K562 (cell line): ENCODE results near the gene NR1D1. TPM values are rescaled to one million over a fixed set of nuclear protein-coding genes. Genes with fewer than 3 reads are reported as not detected.

Source experiments
- AFF1 ChIP-seq, 2 experiments: fragments of 450-650 bp; IDR thresholded peaks; 2 replicates each; pipeline ENCODE4 v1.6.1; 2018; ENCODE audit warnings: mild to moderate bottlenecking in 2 of 2, low read depth in 1 of 2; ENCODE audit not compliant: partially characterized antibody in 2 of 2
- BRD4 ChIP-seq: fragments of 200-600 bp; sonication (generic); IDR thresholded peaks from 2 replicates; pipeline ENCODE4 v1.6.1; 2017; ENCODE audit warnings: inconsistent platforms
- CBX8 ChIP-seq: fragments of 200-600 bp; sonication (generic); IDR thresholded peaks from 2 replicates; pipeline ENCODE4 v1.6.1; 2012; ENCODE audit warnings: borderline replicate concordance, mixed run types, low read depth, mild to moderate bottlenecking, moderate library complexity, mixed read lengths, low read length, control low read depth, inconsistent platforms; ENCODE audit not compliant: poor library complexity, severe bottlenecking; ENCODE audit errors: extremely low read depth
- GTF2E2 ChIP-seq: fragments of 200-800 bp; sonication (Bioruptor generic); IDR thresholded peaks from 2 replicates; pipeline ENCODE4 v1.6.1; 2016; ENCODE audit warnings: missing genetic modification characterization, missing compliant biosample characterization
- MEIS2 ChIP-seq: fragments of 450-650 bp; IDR thresholded peaks from 2 replicates; pipeline ENCODE4 v1.6.1; 2014; ENCODE audit warnings: mild to moderate bottlenecking; ENCODE audit not compliant: partially characterized antibody
- MNT ChIP-seq, 2 experiments: fragments of 450-650 bp; conservative IDR thresholded peaks; 2 replicates each; pipeline ENCODE4 v1.6.1; 2017; ENCODE audit warnings: mild to moderate bottlenecking in 2 of 2, moderate library complexity in 2 of 2
- NRF1 ChIP-seq, 2 experiments: fragments of 450-650 bp; IDR thresholded peaks in 1 of 2; conservative IDR thresholded peaks in 1 of 2; 2 replicates each; pipeline ENCODE4 v1.6.1; 2014; ENCODE audit warnings: mild to moderate bottlenecking in 2 of 2
- PBX2 ChIP-seq, 2 experiments: IDR thresholded peaks in 1 of 2; conservative IDR thresholded peaks in 1 of 2; 2 replicates each; pipeline ENCODE4 v1.6.1; 2016; ENCODE audit warnings: low read depth in 2 of 2, mild to moderate bottlenecking in 1 of 2, missing compliant biosample characterization in 1 of 2, missing genetic modification characterization in 1 of 2, moderate library complexity in 1 of 2
- POLR2G ChIP-seq: fragments of 200-400 bp; formaldehyde crosslinking; IDR thresholded peaks from 2 replicates; pipeline ENCODE4 v1.6.1; 2017; ENCODE audit warnings: low read depth, mild to moderate bottlenecking, antibody characterized with exemption, low read length, moderate library complexity
- SREBF1 ChIP-seq: fragments of 150-350 bp; IDR thresholded peaks from 2 replicates; pipeline ENCODE4 v1.6.1; 2014; ENCODE audit warnings: antibody characterized with exemption, low read depth, low read length, borderline replicate concordance
- TBL1XR1 ChIP-seq, 2 experiments: IDR thresholded peaks; 2 replicates each; pipeline ENCODE4 v1.6.1; 2012; ENCODE audit warnings: improper control_type of control experiment in 2 of 2, low read length in 2 of 2, mild to moderate bottlenecking in 1 of 2
- TBP ChIP-seq: optimal IDR thresholded peaks from 2 replicates; pipeline ENCODE3; 2011; ENCODE audit warnings: low read depth, low read length, improper control_type of control experiment
- TEAD2 ChIP-seq: fragments of 450-650 bp; IDR thresholded peaks from 2 replicates; pipeline ENCODE4 v1.6.1; 2016; ENCODE audit warnings: missing genetic modification characterization, control low read depth, missing compliant biosample characterization
- ZC3H4 ChIP-seq: sonication (generic); formaldehyde crosslinking; IDR thresholded peaks from 2 replicates; pipeline ENCODE4 v1.9.0; 2021; ENCODE audit warnings: missing genetic modification reagents, borderline replicate concordance
- ZNF134 ChIP-seq: fragments of 250-450 bp; sonication (Bioruptor Pico); conservative IDR thresholded peaks from 2 replicates; pipeline ENCODE4 v1.4.0; 2020
- ZNF354B ChIP-seq: fragments of 250-450 bp; sonication (Bioruptor Pico); IDR thresholded peaks from 2 replicates; pipeline ENCODE4 v1.4.0; 2020
- ZNF561 ChIP-seq: fragments of 450-650 bp; formaldehyde crosslinking; conservative IDR thresholded peaks from 2 replicates; pipeline ENCODE4 v1.4.0; 2020; ENCODE audit warnings: mild to moderate bottlenecking, moderate library complexity
- ZNF699 ChIP-seq: fragments of 250-450 bp; sonication (Bioruptor Pico); IDR thresholded peaks from 2 replicates; pipeline ENCODE4 v1.8.0; 2021; ENCODE audit warnings: mild to moderate bottlenecking, moderate library complexity; ENCODE audit not compliant: insufficient replicate concordance
- polyA plus RNA-seq, 8 experiments: library from polyadenylated mRNA; depleted of rRNA in 4 of 8; stranded (reverse) in 5 of 8; unstranded in 3 of 8; fragments of >200 nt; fragmentation: Nextera tagmentation in 2 of 8; fragmentation: Illumina TruSeq in 1 of 8; extraction: Ambion mirVana in 2 of 8; extraction: Trizol in 1 of 8; gene quantifications; 2 replicates each; pipeline versions ENCODE4 v1.2.1 to v1.2.3, GENCODE V29; 2011 to 2014; ENCODE audit warnings: inconsistent platforms in 1 of 8, missing spikeins in 1 of 8
- total RNA-seq, 7 experiments: library from RNA; depleted of rRNA in 6 of 7; stranded (reverse); fragments of >200 nt in 6 of 7; fragmentation: Illumina TruSeq in 2 of 7; extraction: Trizol in 2 of 7; gene quantifications; 2 replicates each; pipeline versions ENCODE4 v1.2.1 to v1.2.3, GENCODE V29; 2011 to 2021; ENCODE audit warnings: low replicate concordance in 1 of 7

The NR1D1 gene
- total and polyA plus RNA-seq, 9 of the 15 experiments (the other 6 are each of a cell fraction or from before 2014, with no cell fraction given) = 0.25 to 7.7 (median 0.65) TPM

- TF ChIP-seq TBP (no peak), POLR2G (no peak), SREBF1 (no peak), GTF2E2 (no peak), ZNF354B (CRISPR knock-in tag) (no peak), BRD4 (no peak), ZC3H4 (CRISPR knock-in tag) (no peak), AFF1 (IDR thresholded peaks at IDR 0.05; ENCODE audit: low read depth in 1 of 2, partially characterized antibody in 2 of 2) (no peak), ZNF699 (CRISPR knock-in tag) (no peak), CBX8 (no peak), ZNF134 (CRISPR knock-in tag) (no peak), NRF1 (conservative IDR thresholded peaks at IDR 0.05 in 1 of 2, IDR thresholded peaks at IDR 0.05 in 1 of 2) (no peak), MEIS2 (peak; percentile 57), TEAD2 (no peak), MNT (conservative IDR thresholded peaks at IDR 0.05) (peak; percentile 77 to 84), TBL1XR1 (IDR thresholded peaks at IDR 0.05; ENCODE audit: low read length in 2 of 2) (no peak), PBX2 (CRISPR knock-in tag; IDR thresholded peaks at IDR 0.05; ENCODE audit: low read depth) (no peak), PBX2 (tag; conservative IDR thresholded peaks at IDR 0.05; ENCODE audit: low read depth) (peak; percentile 32; the same call in 1 of the 2 replicates), ZNF561 (CRISPR knock-in tag) (no peak)
These were observed 36.4 kb downstream of the NR1D1 start (continued) for GRCh38 chr17:40063901-40064531.
